Stomach (tissue), 9 donors: ENCODE data around the gene KIAA1671. TPM values are rescaled to one million over a fixed set of nuclear protein-coding genes. Genes with fewer than 3 reads are reported as not detected.

Experiments
- DNase-seq, 2 donors: peaks; one replicate each; pipeline versions ENCODE4 v3.0.0 to v3.0.0-alpha.2; 2013 to 2019
- H3K27ac ChIP-seq, 5 donors: fragments of 200-600 bp in 4 of 5; sonication (generic) in 4 of 5; one replicate each; pipeline ENCODE4 v1.5.1; 2013 to 2019; ENCODE audit warnings: mild to moderate bottlenecking in 1 of 5, moderate library complexity in 1 of 5
- H3K27me3 ChIP-seq, 3 donors: fragments of 200-600 bp; sonication (generic); one replicate each; pipeline ENCODE4 v1.5.1; 2017 to 2019; ENCODE audit warnings: mixed run types in 1 of 3
- H3K36me3 ChIP-seq, 4 donors: fragments of 200-600 bp; sonication (generic); 1 replicate in 3 of 4; 2 replicates in 1 of 4; pipeline ENCODE4 v1.5.1; 2016 to 2019
- H3K4me1 ChIP-seq, 4 donors: fragments of 200-600 bp; sonication (generic); one replicate each; pipeline ENCODE4 v1.5.1; 2016 to 2019
- H3K4me3 ChIP-seq, 4 donors: fragments of 200-600 bp; sonication (generic) in 3 of 4; one replicate each; pipeline ENCODE4 v1.5.1; 2016 to 2019; ENCODE audit warnings: mild to moderate bottlenecking in 1 of 4
- H3K9me3 ChIP-seq, 4 donors: fragments of 200-600 bp; sonication (generic); one replicate each; pipeline ENCODE4 v1.5.1; 2016 to 2019
- CTCF ChIP-seq, 7 experiments: fragments of 450-650 bp in 4 of 7; fragments of 200-600 bp in 3 of 7; sonication (generic) in 3 of 7; IDR thresholded peaks; one replicate each; pipeline ENCODE4 v1.5.1; 2016 to 2019; ENCODE audit warnings: antibody characterized with exemption in 7 of 7, control low read depth in 2 of 7, mild to moderate bottlenecking in 1 of 7
- EP300 ChIP-seq: sonication (generic); formaldehyde crosslinking; IDR thresholded peaks from one replicate; pipeline ENCODE4 v1.6.1; 2017; ENCODE audit warnings: antibody characterized with exemption
- POLR2A ChIP-seq, 4 donors: fragments of 450-650 bp; IDR thresholded peaks; one replicate each; pipeline ENCODE4 v1.6.1; 2016; ENCODE audit warnings: antibody characterized with exemption in 4 of 4, control low read depth in 2 of 4, mild to moderate bottlenecking in 1 of 4, moderate library complexity in 1 of 4
- POLR2AphosphoS5 ChIP-seq, 3 donors: sonication (generic); formaldehyde crosslinking; IDR thresholded peaks; one replicate each; pipeline ENCODE4 v1.6.1; 2016; ENCODE audit warnings: antibody characterized with exemption in 3 of 3
- WGBS, 5 donors: extraction: QIAGEN DNeasy Blood & Tissue Kit in 3 of 5; methylation state at CpG; one replicate each; pipeline versions ENCODE4 v1.1.5 to v1.1.7; 2013 to 2018; 5-methylcytosine and 5-hydroxymethylcytosine counted together
- intact Hi-C: fragments of 100-400 bp; cut with DNase I; formaldehyde crosslinking; loops from one replicate; pipeline ENCODE4 v1.15.1; 2023; ENCODE audit warnings: low total_unique reads
- polyA plus RNA-seq, 3 donors: library from polyadenylated mRNA; stranded (reverse); fragments of 200-250 nt; gene quantifications; one replicate each; pipeline ENCODE4 v1.2.3, GENCODE V29; 2013
- total RNA-seq, 5 donors: library from RNA; depleted of rRNA; stranded (reverse); fragments of >200 nt; gene quantifications; one replicate each; pipeline versions ENCODE4 v1.1.0 to v1.2.3, GENCODE V29; 2014 to 2016
- donor health status: healthy with polysubstance abuse.
- donor health status: Bipolar disorder and iron deficiency.
- donor health status: healthy.

The KIAA1671 gene
- total and polyA plus RNA-seq, 8 donors, result 5.7 to 80.5 (median 32.5) TPM

- no peak overlapping the region for H3K27ac ChIP-seq
- no peaks in the 10 kb centered on the region for H3K9me3 ChIP-seq
- peak; percentile 78 to 85 for DNase-seq
- H3K4me3 ChIP-seq, result no peak overlapping the region
- no peaks in the 10 kb centered on the region for H3K27me3 ChIP-seq
- TF ChIP-seq POLR2AphosphoS5 (IDR thresholded peaks at IDR 0.05) (no peak), POLR2A (IDR thresholded peaks at IDR 0.05) (no peak), CTCF (IDR thresholded peaks at IDR 0.05) (peak in 5 of 7 experiments; percentile 69 to 84 (median 80))
- no peaks in the 10 kb centered on the region for H3K36me3 ChIP-seq
- WGBS, 5 donors, result 32 to 37% (median 34%) methylated on average over 23 of the region's 23 CpGs
- intact Hi-C loops, result no loop called here
- H3K4me1 ChIP-seq, result peaks cover 0 to 8% (median 0%) of the 10 kb centered on the region in 4 donors
Observed at GRCh38 chr22:25057013-25057881, 104.7 kb downstream of the KIAA1671 start.

GRCh38 chr22:25059438-25059837, 106.9 kb downstream of the KIAA1671 start:
- intact Hi-C loops, result no loop called here
- Histone ChIP-seq H3K27me3 (no peaks in the 10 kb centered on the region), H3K4me3 (no peak overlapping the region), H3K36me3 (peaks cover 0 to 2% (median 0%) of the 10 kb centered on the region in 4 donors), H3K27ac (no peak overlapping the region), H3K4me1 (peaks cover 0 to 4% (median 0%) of the 10 kb centered on the region in 4 donors), H3K9me3 (no peaks in the 10 kb centered on the region)
- no peak for DNase-seq
- 85 to 94% (median 91%) methylated on average over 5 of the region's 5 CpGs for WGBS, 5 donors
- TF ChIP-seq POLR2AphosphoS5 (IDR thresholded peaks at IDR 0.05), result no peak
- TF ChIP-seq POLR2A (IDR thresholded peaks at IDR 0.05), result no peak
- TF ChIP-seq CTCF (IDR thresholded peaks at IDR 0.05), result no peak
- TF ChIP-seq EP300, result no peak

- peaks cover 0 to 5% (median 2%) of the 10 kb centered on the region in 4 donors for H3K36me3 ChIP-seq
- H3K4me1 ChIP-seq, result peaks cover 0 to 4% (median 0%) of the 10 kb centered on the region in 4 donors
- TF ChIP-seq POLR2AphosphoS5 (IDR thresholded peaks at IDR 0.05), result no peak
- TF ChIP-seq CTCF (IDR thresholded peaks at IDR 0.05), result peak in 3 of 7 experiments; percentile 26 to 48 (median 33)
- no peak overlapping the region for H3K4me3 ChIP-seq
- no peaks in the 10 kb centered on the region for H3K27me3 ChIP-seq
- WGBS, 5 donors, result 23 to 65% (median 30%) methylated on average over 8 to 10 of the region's 10 CpGs
- intact Hi-C loops, result no loop called here
- no peak overlapping the region for H3K27ac ChIP-seq
- H3K9me3 ChIP-seq, result no peaks in the 10 kb centered on the region
- no peak for DNase-seq
Observed at GRCh38 chr22:25060522-25061071, 108.1 kb downstream of the KIAA1671 start.

- H3K4me3 ChIP-seq, result no peak overlapping the region
- TF ChIP-seq EP300, result no peak
- TF ChIP-seq CTCF (IDR thresholded peaks at IDR 0.05), result no peak
- TF ChIP-seq POLR2AphosphoS5 (IDR thresholded peaks at IDR 0.05), result no peak
- DNase-seq, result no peak
- intact Hi-C loops, result no loop called here
- no peak overlapping the region for H3K27ac ChIP-seq
- H3K36me3 ChIP-seq, result peaks cover 0 to 5% (median 4%) of the 10 kb centered on the region in 4 donors
- 90 to 97% (median 93%) methylated on average over 5 of the region's 5 CpGs for WGBS, 5 donors
- no peaks in the 10 kb centered on the region for H3K27me3 ChIP-seq
- peaks cover 0 to 4% (median 0%) of the 10 kb centered on the region in 4 donors for H3K4me1 ChIP-seq
- H3K9me3 ChIP-seq, result no peaks in the 10 kb centered on the region
Observed at GRCh38 chr22:25061134-25061533, 108.6 kb downstream of the KIAA1671 start.
